Breast epithelium (tissue), 4 donors: ENCODE measurements around the gene IRF1. TPM values are rescaled to one million over a fixed set of nuclear protein-coding genes. Genes with fewer than 3 reads are reported as not detected.

ENCODE experiments used
- DNase-seq, 2 donors: peaks; one replicate each; pipeline ENCODE4 v3.0.0-alpha.2; 2019; ENCODE audit warnings: low spot score in 2 of 2
- H3K27ac ChIP-seq, 2 donors: fragments of 200-600 bp; sonication (generic) in 1 of 2; one replicate each; pipeline ENCODE4 v1.5.1; 2016 to 2019; ENCODE audit warnings: mild to moderate bottlenecking in 1 of 2
- H3K27me3 ChIP-seq, 2 donors: fragments of 200-600 bp; sonication (generic) in 1 of 2; one replicate each; pipeline versions ENCODE4 v1.5.1 to v1.6.0; 2017 to 2019; ENCODE audit warnings: control low read depth in 1 of 2, mild to moderate bottlenecking in 1 of 2
- H3K36me3 ChIP-seq: fragments of 200-600 bp; one replicate; pipeline ENCODE4 v1.5.1; 2019
- H3K4me1 ChIP-seq, 2 donors: fragments of 200-600 bp; sonication (generic); one replicate each; pipeline ENCODE4 v1.5.1; 2016 to 2019; ENCODE audit warnings: control low read depth in 1 of 2
- H3K4me3 ChIP-seq, 3 donors: fragments of 200-600 bp; sonication (generic); 1 replicate in 2 of 3; 2 replicates in 1 of 3; pipeline ENCODE4 v1.5.1; 2016 to 2019; ENCODE audit warnings: mild to moderate bottlenecking in 3 of 3, moderate library complexity in 2 of 3
- H3K9me3 ChIP-seq, 2 donors: fragments of 200-600 bp; sonication (generic) in 1 of 2; one replicate each; pipeline ENCODE4 v1.5.1; 2016 to 2019; ENCODE audit warnings: control low read depth in 1 of 2
- CTCF ChIP-seq, 3 donors: fragments of 450-650 bp; IDR thresholded peaks; one replicate each; pipeline ENCODE4 v1.5.1; 2016 to 2017; ENCODE audit warnings: antibody characterized with exemption in 3 of 3, mild to moderate bottlenecking in 3 of 3, moderate library complexity in 3 of 3
- POLR2A ChIP-seq: fragments of 450-650 bp; IDR thresholded peaks from one replicate; pipeline ENCODE4 v1.6.1; 2016; ENCODE audit warnings: antibody characterized with exemption, mild to moderate bottlenecking, moderate library complexity
- POLR2AphosphoS5 ChIP-seq, 3 donors: sonication (generic); formaldehyde crosslinking; IDR thresholded peaks; one replicate each; pipeline ENCODE4 v1.6.1; 2017; ENCODE audit warnings: antibody characterized with exemption in 3 of 3
- intact Hi-C: fragments of 100-400 bp; cut with DNase I; formaldehyde crosslinking; loops from one replicate; pipeline ENCODE4 v1.15.1; 2023; ENCODE audit warnings: low total_unique reads
- total RNA-seq, 3 donors: library from RNA; depleted of rRNA; stranded (reverse); fragments of >200 nt; gene quantifications; one replicate each; pipeline ENCODE4 v1.1.0, GENCODE V29; 2016

The IRF1 gene
- 10 to 100 TPM; 10.4 to 27.8 (median 18.0) TPM for total RNA-seq

GRCh38 chr5:132490484-132491367 is at the start of gene IRF1:
Gene IRF1 (minus strand): TSS chr5:132490773. CDS start chr5:132489478, 1,295 bp downstream.
- peak; percentile 96 for DNase-seq
- H3K27me3 ChIP-seq, result no peaks in the 10 kb centered on the region
- TF ChIP-seq POLR2A (peak; percentile 83), POLR2AphosphoS5 (IDR thresholded peaks at IDR 0.05) (peak; percentile 92 to 95 (median 95)), CTCF (IDR thresholded peaks at IDR 0.05) (peak in 2 of 3 donors; percentile 5 to 10)
- intact Hi-C loops, result no loop called here
- peaks cover 8 to 33% of the 10 kb centered on the region in 2 donors for H3K4me1 ChIP-seq
- no peaks in the 10 kb centered on the region for H3K36me3 ChIP-seq
- H3K4me3 ChIP-seq, result peak within 1 kb of the TSS; percentile 67 to 97 (median 83)
- peak within 1 kb of the TSS; percentile 95 to 96 for H3K27ac ChIP-seq
- no peaks in the 10 kb centered on the region for H3K9me3 ChIP-seq

- no peak for DNase-seq
- Histone ChIP-seq H3K9me3 (no peaks in the 10 kb centered on the region), H3K4me3 (no peak overlapping the region), H3K36me3 (no peaks in the 10 kb centered on the region), H3K27me3 (no peaks in the 10 kb centered on the region), H3K27ac (no peak overlapping the region), H3K4me1 (no peaks in the 10 kb centered on the region)
- no peak for TF ChIP-seq POLR2AphosphoS5 (IDR thresholded peaks at IDR 0.05)
- intact Hi-C loops, result no loop called here
Measured at GRCh38 chr5:132540149-132540548, 49.6 kb upstream of the IRF1 start.

GRCh38 chr5:132539716-132540115 is 49.1 kb upstream of the IRF1 start:
- H3K36me3 ChIP-seq, result no peaks in the 10 kb centered on the region
- intact Hi-C loops, result no loop called here
- TF ChIP-seq CTCF (IDR thresholded peaks at IDR 0.05) (no peak), POLR2AphosphoS5 (IDR thresholded peaks at IDR 0.05) (no peak), POLR2A (no peak)
- H3K4me3 ChIP-seq, result no peak overlapping the region
- H3K9me3 ChIP-seq, result no peaks in the 10 kb centered on the region
- H3K27me3 ChIP-seq, result no peaks in the 10 kb centered on the region
- H3K27ac ChIP-seq, result no peak overlapping the region
- no peaks in the 10 kb centered on the region for H3K4me1 ChIP-seq
- DNase-seq, result no peak

- no peaks in the 10 kb centered on the region for H3K27me3 ChIP-seq
- H3K4me3 ChIP-seq, result no peak overlapping the region
- H3K9me3 ChIP-seq, result no peaks in the 10 kb centered on the region
- TF ChIP-seq POLR2A, result no peak
- DNase-seq, result no peak
- no peak overlapping the region for H3K27ac ChIP-seq
- intact Hi-C loops, result no loop called here
- H3K4me1 ChIP-seq, result no peaks in the 10 kb centered on the region
- H3K36me3 ChIP-seq, result no peaks in the 10 kb centered on the region
Measured at GRCh38 chr5:132530946-132531345, 40.4 kb upstream of the IRF1 start.

- Histone ChIP-seq H3K4me3 (no peak overlapping the region), H3K27ac (no peak overlapping the region), H3K27me3 (no peaks in the 10 kb centered on the region), H3K9me3 (no peaks in the 10 kb centered on the region), H3K4me1 (no peaks in the 10 kb centered on the region), H3K36me3 (no peaks in the 10 kb centered on the region)
- intact Hi-C loops, result no loop called here
- DNase-seq, result no peak
- no peak for TF ChIP-seq CTCF (IDR thresholded peaks at IDR 0.05)
- TF ChIP-seq POLR2AphosphoS5 (IDR thresholded peaks at IDR 0.05), result no peak
- TF ChIP-seq POLR2A, result no peak
Measured at GRCh38 chr5:132528866-132529634, 38.5 kb upstream of the IRF1 start.

GRCh38 chr5:132528021-132528420 is 37.4 kb upstream of the IRF1 start:
- H3K36me3 ChIP-seq, result no peaks in the 10 kb centered on the region
- TF ChIP-seq POLR2AphosphoS5 (IDR thresholded peaks at IDR 0.05), result no peak
- TF ChIP-seq POLR2A, result no peak
- no peaks in the 10 kb centered on the region for H3K4me1 ChIP-seq
- H3K27ac ChIP-seq, result no peak overlapping the region
- H3K27me3 ChIP-seq, result no peaks in the 10 kb centered on the region
- DNase-seq, result no peak
- intact Hi-C loops, result no loop called here
- no peaks in the 10 kb centered on the region for H3K9me3 ChIP-seq
- no peak overlapping the region for H3K4me3 ChIP-seq
